IMR-90 (cell line): ENCODE results near the gene EPN2. TPM values are rescaled to one million over a fixed set of nuclear protein-coding genes. Genes with fewer than 3 reads are reported as not detected.

ENCODE experiments used
- ATAC-seq: fragments of 200-7000 bp; cut with Tn5 transposase; 2 replicates; pipeline ENCODE4 v1.9.1; 2020; ENCODE audit warnings: low read depth, mild to moderate bottlenecking, moderate library complexity
- BruUV-seq: library from RNA; stranded (reverse); fragments of 400-500 nt; replicated peaks from 2 replicates; lab custom pipeline; 2021; lab: Mats Ljungman, UMichigan
- CTCF ChIA-PET: fragments of 300-600 bp; formaldehyde crosslinking; extraction: SDS; loops from one replicate; lab custom pipeline; 2021; ENCODE audit warnings: antibody characterized with exemption; lab: Yijun Ruan, JAX
- POLR2A ChIA-PET: fragments of 300-600 bp; sonication (Branson Sonifier 250); formaldehyde crosslinking; loops from one replicate; lab custom pipeline; 2022; ENCODE audit warnings: antibody characterized with exemption; ENCODE audit not compliant: unreplicated experiment; lab: Charles Lee
- DNase-seq: peaks from one replicate; pipeline ENCODE4 v3.0.0; 2013
- H2AFZ ChIP-seq: replicated peaks from 2 replicates; pipeline ENCODE3; 2013; ENCODE audit warnings: low read length, mild to moderate bottlenecking; ENCODE audit not compliant: poor library complexity
- H2AK5ac ChIP-seq: 2 replicates; pipeline ENCODE4 v1.6.1; 2013; ENCODE audit warnings: low read depth, low read length, inconsistent platforms
- H2AK9ac ChIP-seq: replicated peaks from 2 replicates; pipeline ENCODE3; 2013; ENCODE audit warnings: mild to moderate bottlenecking, low read depth, low read length, moderate library complexity; ENCODE audit not compliant: poor library complexity
- H2BK120ac ChIP-seq: 2 replicates; pipeline ENCODE4 v1.6.1; 2013; ENCODE audit warnings: low read depth, low read length, inconsistent platforms
- H2BK15ac ChIP-seq: 3 replicates; pipeline ENCODE4 v1.6.1; 2013; ENCODE audit warnings: low read depth, low read length, inconsistent platforms
- H2BK20ac ChIP-seq: 2 replicates; pipeline ENCODE4 v1.6.1; 2013; ENCODE audit warnings: low read depth, mild to moderate bottlenecking, inconsistent platforms, low read length, moderate library complexity
- H2BK5ac ChIP-seq: 2 replicates; pipeline ENCODE4 v1.6.1; 2013; ENCODE audit warnings: mild to moderate bottlenecking, low read depth, low read length, inconsistent platforms; ENCODE audit not compliant: poor library complexity, severe bottlenecking
- H3K14ac ChIP-seq: replicated peaks from 2 replicates; pipeline ENCODE4 v1.6.1; 2013; ENCODE audit warnings: low read depth, low read length, inconsistent platforms
- H3K18ac ChIP-seq: 2 replicates; pipeline ENCODE4 v1.6.1; 2013; ENCODE audit warnings: low read depth, low read length, control low read depth
- H3K23ac ChIP-seq: 2 replicates; pipeline ENCODE4 v1.6.1; 2013; ENCODE audit warnings: low read depth, low read length, inconsistent platforms
- H3K27ac ChIP-seq: 2 replicates; pipeline ENCODE4 v1.5.1; 2013; ENCODE audit warnings: mild to moderate bottlenecking, control low read depth, low read length; ENCODE audit not compliant: insufficient read depth
- H3K27me3 ChIP-seq: 2 replicates; pipeline ENCODE4 v1.6.1; 2013; ENCODE audit warnings: low read length; ENCODE audit not compliant: control insufficient read depth, insufficient read depth
- H3K36me3 ChIP-seq: 2 replicates; pipeline ENCODE4 v1.6.1; 2013; ENCODE audit warnings: low read length, mixed read lengths; ENCODE audit not compliant: control insufficient read depth, insufficient read depth
- H3K4ac ChIP-seq: 2 replicates; pipeline ENCODE4 v1.6.1; 2013; ENCODE audit warnings: low read depth, low read length, inconsistent platforms
- H3K4me1 ChIP-seq: 2 replicates; pipeline ENCODE4 v1.6.1; 2013; ENCODE audit warnings: low read length, mixed read lengths; ENCODE audit not compliant: control insufficient read depth, insufficient read depth
- H3K4me2 ChIP-seq: 2 replicates; pipeline ENCODE4 v1.6.1; 2013; ENCODE audit warnings: low read depth, mild to moderate bottlenecking, control low read depth, low read length, moderate library complexity
- H3K4me3 ChIP-seq: 2 replicates; pipeline ENCODE4 v1.5.1; 2013; ENCODE audit warnings: low read depth, mild to moderate bottlenecking, control low read depth, low read length, moderate library complexity; ENCODE audit not compliant: insufficient read depth
- H3K56ac ChIP-seq: 2 replicates; pipeline ENCODE4 v1.6.1; 2013; ENCODE audit warnings: low read length, inconsistent platforms; ENCODE audit not compliant: insufficient read depth; ENCODE audit errors: extremely low read depth
- H3K79me1 ChIP-seq, 2 experiments: 2 replicates each; pipeline ENCODE4 v1.6.1; 2013; ENCODE audit warnings: low read length in 2 of 2, inconsistent platforms in 1 of 2, low read depth in 1 of 2
- H3K9ac ChIP-seq: 2 replicates; pipeline ENCODE4 v1.6.1; 2013; ENCODE audit warnings: low read depth, low read length, control low read depth
- H3K9me1 ChIP-seq: 2 replicates; pipeline ENCODE4 v1.6.1; 2013; ENCODE audit warnings: low read length, inconsistent platforms; ENCODE audit not compliant: insufficient read depth
- H3K9me3 ChIP-seq: 2 replicates; pipeline ENCODE4 v1.6.1; 2013; ENCODE audit warnings: low read length; ENCODE audit not compliant: control insufficient read depth, insufficient read depth
- H4K20me1 ChIP-seq: 2 replicates; pipeline ENCODE4 v1.6.1; 2013; ENCODE audit warnings: low read length, inconsistent platforms; ENCODE audit not compliant: insufficient read depth
- H4K5ac ChIP-seq: 2 replicates; pipeline ENCODE4 v1.6.1; 2013; ENCODE audit warnings: mild to moderate bottlenecking, low read depth, low read length, control low read depth
- H4K8ac ChIP-seq, 2 experiments: 2 replicates each; pipeline ENCODE4 v1.6.1; 2013; ENCODE audit warnings: low read depth in 2 of 2, low read length in 2 of 2, control low read depth in 1 of 2, inconsistent platforms in 1 of 2
- H4K91ac ChIP-seq: 2 replicates; pipeline ENCODE4 v1.6.1; 2013; ENCODE audit warnings: low read depth, low read length, inconsistent platforms; ENCODE audit not compliant: insufficient read depth
- BHLHE40 ChIP-seq: fragments of 150-350 bp; IDR thresholded peaks from 2 replicates; pipeline ENCODE4 v1.6.1; 2016; ENCODE audit warnings: mild to moderate bottlenecking, low read depth, low read length
- CHD1 ChIP-seq: IDR thresholded peaks from 2 replicates; pipeline ENCODE4 v1.6.1; 2012; ENCODE audit warnings: low read depth, low read length, improper control_type of control experiment
- FOS ChIP-seq: fragments of 150-350 bp; IDR thresholded peaks from 2 replicates; pipeline ENCODE4 v1.6.1; 2016; ENCODE audit warnings: low read depth, low read length
- RFX5 ChIP-seq: IDR thresholded peaks from 2 replicates; pipeline ENCODE4 v1.8.0; 2012; ENCODE audit warnings: low read depth, mild to moderate bottlenecking, low read length, moderate library complexity
- SMC3 ChIP-seq: fragments of 150-350 bp; IDR thresholded peaks from 2 replicates; pipeline ENCODE4 v1.6.1; 2016; ENCODE audit warnings: low read depth, mild to moderate bottlenecking, antibody characterized with exemption, low read length, moderate library complexity
- USF2 ChIP-seq: fragments of 150-350 bp; IDR thresholded peaks from 2 replicates; pipeline ENCODE4 v1.6.1; 2017; ENCODE audit warnings: mild to moderate bottlenecking, antibody characterized with exemption, low read length, low read depth
- WGBS, 2 experiments: methylation state at CpG; one replicate each; pipeline versions ENCODE4 v1.1.5 to v1.1.7; 2013; ENCODE audit warnings: missing lambda C conversion rate in 2 of 2; ENCODE audit not compliant: insufficient read length in 1 of 2; ENCODE audit errors: extremely low coverage in 2 of 2; 5-methylcytosine and 5-hydroxymethylcytosine counted together
- dilution Hi-C: fragments of 300-500 bp; cut with HindIII; formaldehyde crosslinking; loops from one replicate; pipeline ENCODE4 v1.14.3; 2018; ENCODE audit warnings: low sequenced_read_pairs; ENCODE audit not compliant: unreplicated experiment
- in situ Hi-C: fragments of 300-500 bp; cut with MboI; formaldehyde crosslinking; loops from 3 replicates; pipeline ENCODE4 v1.14.3; 2019; ENCODE audit warnings: low sequenced_read_pairs, inconsistent platforms, mixed read lengths
- intact Hi-C: fragments of 100-400 bp; cut with micrococcal nuclease; formaldehyde crosslinking; loops from 2 replicates; pipeline ENCODE4 v1.10.0; 2022
- polyA plus RNA-seq, 3 experiments: library from polyadenylated mRNA; depleted of rRNA; stranded (reverse); fragments of >200 nt; gene quantifications; 2 replicates each; pipeline ENCODE4 v1.2.3, GENCODE V29; 2012; ENCODE audit warnings: low replicate concordance in 1 of 3
- total RNA-seq: library from RNA; depleted of rRNA; stranded (reverse); fragments of >200 nt; gene quantifications from 2 replicates; pipeline ENCODE4 v1.2.3, GENCODE V29; 2012

EPN2 gene
- total and polyA plus RNA-seq, 2 of the 4 experiments (the other 2 are of a cell fraction): 14.9 to 25.3 TPM

DNA sequence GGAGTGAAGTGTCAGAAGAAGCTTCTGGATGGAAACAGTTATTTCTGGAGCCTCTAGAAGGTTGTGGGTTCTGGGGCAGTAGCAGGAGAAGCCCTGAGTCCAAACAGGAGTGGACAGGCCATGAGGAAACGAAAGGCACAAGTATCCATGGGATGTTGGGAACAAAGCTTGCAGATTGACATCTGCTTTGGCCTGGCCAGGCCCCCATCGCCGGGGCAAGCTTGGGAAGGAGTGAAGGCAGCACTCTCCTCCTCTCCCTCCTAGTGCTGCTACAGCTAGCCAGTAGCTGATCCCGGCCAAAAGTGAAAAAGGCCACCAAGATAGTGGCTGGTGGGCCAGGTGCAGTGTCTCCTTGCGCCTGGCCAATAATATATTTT is 85.0 kb downstream of the EPN2 start:
- H3K9ac ChIP-seq: no peak overlapping the region
- TF ChIP-seq USF2 (no peak), FOS (no peak), CHD1 (no peak), SMC3 (no peak), BHLHE40 (no peak), RFX5 (no peak)
- 100% methylated on average over 1 of the region's 5 CpGs; no CpG with 5 or more reads in 1 of the 2 experiments for WGBS, 2 experiments
- H4K5ac ChIP-seq: no peak overlapping the region
- CTCF ChIA-PET: no interaction called here
- H2BK20ac ChIP-seq: no peak overlapping the region
- no peak overlapping the region for H2AFZ ChIP-seq
- no peak overlapping the region for H4K91ac ChIP-seq
- H3K18ac ChIP-seq: no peak overlapping the region
- no peak for DNase-seq
- H3K14ac ChIP-seq: no peak overlapping the region
- in situ Hi-C loops: no loop called here
- no peak overlapping the region for H2BK120ac ChIP-seq
- H3K9me3 ChIP-seq: no peaks in the 10 kb centered on the region
- no peak overlapping the region for H3K4ac ChIP-seq
- H3K79me1 ChIP-seq: peaks cover 5 to 31% of the 10 kb centered on the region in 2 experiments; a peak in 3 of 4 replicates
- POLR2A ChIA-PET: no interaction called here
- no peak overlapping the region for H3K56ac ChIP-seq
- no peak overlapping the region for H3K23ac ChIP-seq
- ATAC-seq: no peak
- no peak overlapping the region for H2AK5ac ChIP-seq
- dilution Hi-C loops: no loop called here
- no peak overlapping the region for H2BK5ac ChIP-seq
- H3K4me3 ChIP-seq: no peak overlapping the region
- H2BK15ac ChIP-seq: no peak overlapping the region
- H3K4me2 ChIP-seq: no peak overlapping the region
- peaks cover 9% of the 10 kb centered on the region; the same call in 1 of the 2 replicates for H3K36me3 ChIP-seq
- peak overlapping the region; percentile 19 for H2AK9ac ChIP-seq
- no peaks in the 10 kb centered on the region for H3K27me3 ChIP-seq
- H3K4me1 ChIP-seq: peaks cover 9% of the 10 kb centered on the region
- no peak overlapping the region for H3K27ac ChIP-seq
- intact Hi-C loops: no loop called here
- H3K9me1 ChIP-seq: peaks cover 15% of the 10 kb centered on the region
- BruUV-seq: no TSS peak
- H4K8ac ChIP-seq: no peak overlapping the region
- peaks cover 4% of the 10 kb centered on the region; the same call in 1 of the 2 replicates for H4K20me1 ChIP-seq
